ENCODE measurements around the gene CA12.

DNA sequence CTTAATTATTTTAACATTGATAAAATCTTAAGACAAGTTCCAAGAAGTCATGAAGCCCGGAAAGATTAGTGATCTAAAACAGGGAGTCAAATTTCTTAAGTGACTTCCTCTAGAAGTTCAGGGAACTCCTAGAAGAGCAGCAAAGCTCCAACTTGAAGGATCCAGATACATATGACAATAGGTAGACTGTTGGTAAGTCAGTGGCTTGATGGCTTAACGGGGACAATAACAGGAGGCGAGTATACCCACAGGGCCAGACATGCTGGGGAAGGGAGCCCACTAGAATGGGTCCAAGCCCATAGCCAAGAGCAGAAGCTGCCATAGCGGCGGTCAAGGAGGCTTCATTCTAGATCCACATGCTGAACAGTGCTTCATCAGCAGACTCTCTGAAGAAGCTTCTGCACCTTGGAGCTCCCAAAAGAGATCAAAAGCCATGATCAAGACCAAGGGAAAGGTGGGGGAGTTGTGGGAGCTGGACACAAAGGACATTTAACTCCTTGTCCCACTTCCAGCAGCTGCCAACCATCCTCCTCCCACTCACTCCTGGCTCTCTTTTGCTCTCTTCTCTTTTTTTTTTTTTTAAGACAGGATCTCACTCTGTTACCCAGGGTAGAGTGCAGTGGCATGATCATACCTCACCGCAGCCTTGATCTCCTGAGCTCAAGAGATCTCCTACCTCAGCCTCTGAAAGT, 10.2 kb upstream of the CA12 start:
- TF ChIP-seq POLR2AphosphoS5 (IDR thresholded peaks at IDR 0.05; ENCODE audit: insufficient read depth, low read depth, low read length) (no peak), JUN (IDR thresholded peaks at IDR 0.05; ENCODE audit: borderline replicate concordance, insufficient read depth, insufficient read length, low read depth) (no peak), POLR2A (IDR thresholded peaks at IDR 0.05; ENCODE audit: low read depth, low read length) (no peak)
- TF ChIP-seq, protein P1, sequence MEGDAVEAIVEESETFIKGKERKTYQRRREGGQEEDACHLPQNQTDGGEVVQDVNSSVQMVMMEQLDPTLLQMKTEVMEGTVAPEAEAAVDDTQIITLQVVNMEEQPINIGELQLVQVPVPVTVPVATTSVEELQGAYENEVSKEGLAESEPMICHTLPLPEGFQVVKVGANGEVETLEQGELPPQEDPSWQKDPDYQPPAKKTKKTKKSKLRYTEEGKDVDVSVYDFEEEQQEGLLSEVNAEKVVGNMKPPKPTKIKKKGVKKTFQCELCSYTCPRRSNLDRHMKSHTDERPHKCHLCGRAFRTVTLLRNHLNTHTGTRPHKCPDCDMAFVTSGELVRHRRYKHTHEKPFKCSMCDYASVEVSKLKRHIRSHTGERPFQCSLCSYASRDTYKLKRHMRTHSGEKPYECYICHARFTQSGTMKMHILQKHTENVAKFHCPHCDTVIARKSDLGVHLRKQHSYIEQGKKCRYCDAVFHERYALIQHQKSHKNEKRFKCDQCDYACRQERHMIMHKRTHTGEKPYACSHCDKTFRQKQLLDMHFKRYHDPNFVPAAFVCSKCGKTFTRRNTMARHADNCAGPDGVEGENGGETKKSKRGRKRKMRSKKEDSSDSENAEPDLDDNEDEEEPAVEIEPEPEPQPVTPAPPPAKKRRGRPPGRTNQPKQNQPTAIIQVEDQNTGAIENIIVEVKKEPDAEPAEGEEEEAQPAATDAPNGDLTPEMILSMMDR (IDR thresholded peaks at IDR 0.05; ENCODE audit: extremely low read depth in 1 of 2, insufficient read depth in 1 of 2, low read depth in 1 of 2, low read length in 2 of 2): no peak

Measured in endothelial cell of umbilical vein (primary cell).